ENCODE data around the gene MUCL1.

Gene MUCL1

GRCh38 chr12:54890339-54890738, 36.0 kb downstream of the MUCL1 start:
- TF ChIP-seq CTCF (IDR thresholded peaks at IDR 0.05; ENCODE audit: poor library complexity, severe bottlenecking) = no peak
- no peaks in the 10 kb centered on the region for H3K4me1 ChIP-seq (ENCODE audit: insufficient read depth, poor library complexity, severe bottlenecking)
- no peak overlapping the region for H3K4me3 ChIP-seq (ENCODE audit: severe bottlenecking)
- no peaks in the 10 kb centered on the region for H3K27me3 ChIP-seq (ENCODE audit: insufficient read depth, poor library complexity, severe bottlenecking)
- DNase-seq (ENCODE audit: low spot score) = no peak
- H3K9me3 ChIP-seq (ENCODE audit: severe bottlenecking) = no peaks in the 10 kb centered on the region
- no peaks in the 10 kb centered on the region for H3K36me3 ChIP-seq (ENCODE audit: low read depth)
- ATAC-seq (ENCODE audit: low read depth) = peak; percentile 51; the same call in 1 of the 3 replicates
- no peak overlapping the region for H3K27ac ChIP-seq (ENCODE audit: poor library complexity, severe bottlenecking)

- Histone ChIP-seq H3K27me3 (ENCODE audit: insufficient read depth, poor library complexity, severe bottlenecking) (no peaks in the 10 kb centered on the region), H3K4me3 (ENCODE audit: severe bottlenecking) (no peak overlapping the region), H3K9me3 (ENCODE audit: severe bottlenecking) (no peaks in the 10 kb centered on the region), H3K4me1 (ENCODE audit: insufficient read depth, poor library complexity, severe bottlenecking) (no peaks in the 10 kb centered on the region), H3K27ac (ENCODE audit: poor library complexity, severe bottlenecking) (no peak overlapping the region), H3K36me3 (ENCODE audit: low read depth) (no peaks in the 10 kb centered on the region)
- no peak for TF ChIP-seq CTCF (IDR thresholded peaks at IDR 0.05; ENCODE audit: poor library complexity, severe bottlenecking)
- ATAC-seq (ENCODE audit: low read depth) = peak; percentile 86
- no peak for DNase-seq (ENCODE audit: low spot score)
Measured at GRCh38 chr12:54891717-54892478, 37.6 kb downstream of the MUCL1 start.
